Loucy (cell line): ENCODE results near the gene FLT3.

ENCODE experiments used
- EZH2phosphoT487 ChIP-seq: fragments of 200-600 bp; IDR thresholded peaks from 2 replicates; pipeline ENCODE4 v1.6.1; 2018; ENCODE audit warnings: antibody characterized with exemption, mild to moderate bottlenecking, moderate library complexity, borderline replicate concordance
- TF ChIP-seq, protein P1 (sequence below): fragments of 200-600 bp; sonication (generic); conservative IDR thresholded peaks from 2 replicates; pipeline ENCODE4 v1.5.1; 2014; ENCODE audit warnings: mild to moderate bottlenecking, antibody characterized with exemption, low read length

DNA sequence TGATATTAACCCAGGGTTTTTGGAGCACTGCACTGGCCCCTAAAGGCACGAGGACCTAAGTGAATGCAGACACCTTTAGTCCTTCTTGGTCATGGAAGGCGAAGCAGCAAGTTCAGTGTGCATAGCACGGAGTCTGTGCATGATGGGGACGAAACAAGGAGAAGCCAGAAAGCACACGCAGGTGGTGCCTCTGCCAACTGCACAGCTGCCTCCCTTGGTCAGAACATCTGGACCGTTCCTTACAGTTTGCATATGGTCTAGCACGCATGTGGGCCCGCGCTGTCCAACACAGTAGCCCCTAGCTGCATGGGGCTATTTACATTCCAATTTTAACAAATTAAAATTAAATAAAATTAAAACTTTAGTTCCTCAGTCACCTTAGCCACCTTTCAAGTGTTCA is 44.0 kb downstream of the FLT3 start:
- TF ChIP-seq, protein P1, sequence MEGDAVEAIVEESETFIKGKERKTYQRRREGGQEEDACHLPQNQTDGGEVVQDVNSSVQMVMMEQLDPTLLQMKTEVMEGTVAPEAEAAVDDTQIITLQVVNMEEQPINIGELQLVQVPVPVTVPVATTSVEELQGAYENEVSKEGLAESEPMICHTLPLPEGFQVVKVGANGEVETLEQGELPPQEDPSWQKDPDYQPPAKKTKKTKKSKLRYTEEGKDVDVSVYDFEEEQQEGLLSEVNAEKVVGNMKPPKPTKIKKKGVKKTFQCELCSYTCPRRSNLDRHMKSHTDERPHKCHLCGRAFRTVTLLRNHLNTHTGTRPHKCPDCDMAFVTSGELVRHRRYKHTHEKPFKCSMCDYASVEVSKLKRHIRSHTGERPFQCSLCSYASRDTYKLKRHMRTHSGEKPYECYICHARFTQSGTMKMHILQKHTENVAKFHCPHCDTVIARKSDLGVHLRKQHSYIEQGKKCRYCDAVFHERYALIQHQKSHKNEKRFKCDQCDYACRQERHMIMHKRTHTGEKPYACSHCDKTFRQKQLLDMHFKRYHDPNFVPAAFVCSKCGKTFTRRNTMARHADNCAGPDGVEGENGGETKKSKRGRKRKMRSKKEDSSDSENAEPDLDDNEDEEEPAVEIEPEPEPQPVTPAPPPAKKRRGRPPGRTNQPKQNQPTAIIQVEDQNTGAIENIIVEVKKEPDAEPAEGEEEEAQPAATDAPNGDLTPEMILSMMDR = no peak
- TF ChIP-seq EZH2phosphoT487 = no peak
